Trophoblast cell (in vitro differentiated cells and primary cell): ENCODE results near the gene BBS9.

Experiments used
- DNase-seq, 2 donors: peaks; one replicate each; pipeline ENCODE4 v3.0.0-alpha.2; 2016
- H2AFZ ChIP-seq: 2 replicates; pipeline ENCODE4 v1.6.1; 2013; ENCODE audit warnings: low read length, moderate library complexity, mild to moderate bottlenecking; ENCODE audit not compliant: insufficient read depth, poor library complexity
- H2AK5ac ChIP-seq: 2 replicates; pipeline ENCODE4 v1.6.1; 2013; ENCODE audit warnings: mild to moderate bottlenecking, low read length
- H2BK120ac ChIP-seq: 2 replicates; pipeline ENCODE4 v1.6.1; 2013; ENCODE audit warnings: low read length, mild to moderate bottlenecking, moderate library complexity; ENCODE audit not compliant: insufficient read depth, poor library complexity
- H2BK12ac ChIP-seq: 2 replicates; pipeline ENCODE4 v1.6.1; 2013; ENCODE audit warnings: mild to moderate bottlenecking, low read length, moderate library complexity
- H2BK5ac ChIP-seq: 2 replicates; pipeline ENCODE4 v1.6.1; 2013; ENCODE audit warnings: low read length, low read depth, moderate library complexity, mild to moderate bottlenecking; ENCODE audit not compliant: poor library complexity
- H3K14ac ChIP-seq: 2 replicates; pipeline ENCODE4 v1.6.1; 2013; ENCODE audit warnings: mild to moderate bottlenecking, low read length
- H3K18ac ChIP-seq: 2 replicates; pipeline ENCODE4 v1.6.1; 2013; ENCODE audit warnings: mild to moderate bottlenecking, low read length
- H3K23ac ChIP-seq: 2 replicates; pipeline ENCODE4 v1.6.1; 2013; ENCODE audit warnings: low read length
- H3K27ac ChIP-seq: 2 replicates; pipeline ENCODE4 v1.5.1; 2013; ENCODE audit warnings: low read depth, mild to moderate bottlenecking, inconsistent platforms, low read length, moderate library complexity
- H3K27me3 ChIP-seq: 2 replicates; pipeline ENCODE4 v1.6.1; 2013; ENCODE audit warnings: inconsistent platforms, mild to moderate bottlenecking, low read length, moderate library complexity; ENCODE audit not compliant: insufficient read depth
- H3K36me3 ChIP-seq, 2 experiments: 1 replicate in 1 of 2; 2 replicates in 1 of 2; pipeline ENCODE4 v1.6.1; 2013; ENCODE audit warnings: low read length in 2 of 2, mild to moderate bottlenecking in 2 of 2, moderate library complexity in 1 of 2; ENCODE audit not compliant: insufficient read depth in 2 of 2, control insufficient read depth in 1 of 2
- H3K4ac ChIP-seq: 2 replicates; pipeline ENCODE4 v1.6.1; 2013; ENCODE audit warnings: low read depth, mild to moderate bottlenecking, low read length, moderate library complexity
- H3K4me1 ChIP-seq, 2 experiments: 1 replicate in 1 of 2; 2 replicates in 1 of 2; pipeline ENCODE4 v1.6.1; 2013; ENCODE audit warnings: low read length in 2 of 2, mild to moderate bottlenecking in 2 of 2, moderate library complexity in 1 of 2; ENCODE audit not compliant: insufficient read depth in 2 of 2, control insufficient read depth in 1 of 2
- H3K4me2 ChIP-seq: 2 replicates; pipeline ENCODE4 v1.6.1; 2013; ENCODE audit warnings: inconsistent platforms, mild to moderate bottlenecking, low read length, moderate library complexity
- H3K4me3 ChIP-seq: 2 replicates; pipeline ENCODE4 v1.5.1; 2013; ENCODE audit warnings: mild to moderate bottlenecking, low read depth, low read length, inconsistent platforms
- H3K79me1 ChIP-seq: one replicate; pipeline ENCODE4 v1.6.1; 2013; ENCODE audit warnings: low read length
- H3K79me2 ChIP-seq: 2 replicates; pipeline ENCODE4 v1.6.1; 2013; ENCODE audit warnings: low read length, mild to moderate bottlenecking; ENCODE audit not compliant: control insufficient read depth, insufficient read depth, poor library complexity
- H3K9ac ChIP-seq: 2 replicates; pipeline ENCODE4 v1.6.1; 2013; ENCODE audit warnings: mild to moderate bottlenecking, low read length
- H3K9me3 ChIP-seq: 2 replicates; pipeline ENCODE4 v1.6.1; 2013; ENCODE audit warnings: low read depth, mild to moderate bottlenecking, control low read depth, inconsistent platforms, low read length; ENCODE audit not compliant: insufficient read depth
- H4K12ac ChIP-seq: 2 replicates; pipeline ENCODE4 v1.6.1; 2013; ENCODE audit warnings: low read depth, mild to moderate bottlenecking, low read length, moderate library complexity
- H4K8ac ChIP-seq: 2 replicates; pipeline ENCODE4 v1.6.1; 2013; ENCODE audit warnings: low read depth, mild to moderate bottlenecking, low read length, moderate library complexity
- H4K91ac ChIP-seq: one replicate; pipeline ENCODE4 v1.6.1; 2013; ENCODE audit warnings: low read depth, mild to moderate bottlenecking, low read length, moderate library complexity
- WGBS: extraction: QIAGEN DNeasy Blood & Tissue Kit; methylation state at CpG from one replicate; pipeline ENCODE4 v1.1.7; 2013; ENCODE audit warnings: missing lambda C conversion rate; ENCODE audit not compliant: insufficient read length, insufficient coverage; ENCODE audit errors: extremely low coverage; 5-methylcytosine and 5-hydroxymethylcytosine counted together

BBS9 gene

DNA sequence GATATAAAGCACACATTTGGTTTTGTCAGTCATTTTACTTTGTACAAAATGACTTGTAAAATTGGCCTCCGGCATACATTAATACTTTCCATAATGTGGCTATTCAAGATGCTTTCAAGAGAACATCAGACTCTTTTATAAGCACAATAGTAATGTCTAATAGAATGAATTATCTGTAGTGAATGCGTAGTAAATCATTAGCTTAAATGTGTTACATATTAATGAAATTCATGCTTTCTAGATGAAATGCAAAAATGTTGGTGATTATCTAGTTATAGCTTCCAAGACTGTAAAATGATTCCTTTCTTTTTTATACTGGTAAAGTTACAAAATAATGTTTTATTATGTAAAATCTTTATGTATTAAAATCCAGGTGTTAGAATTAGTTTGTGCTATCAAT lies 144.0 kb downstream of the BBS9 start:
- no peak overlapping the region for H2BK12ac ChIP-seq
- no peak overlapping the region for H2BK120ac ChIP-seq
- H3K9me3 ChIP-seq: peaks cover 5% of the 10 kb centered on the region
- no peak overlapping the region for H3K4ac ChIP-seq
- H2AFZ ChIP-seq: no peak overlapping the region
- no peak overlapping the region for H2BK5ac ChIP-seq
- DNase-seq: no peak
- H4K91ac ChIP-seq: no peak overlapping the region
- H4K8ac ChIP-seq: no peak overlapping the region
- H3K27me3 ChIP-seq: no peaks in the 10 kb centered on the region
- no peak overlapping the region for H3K14ac ChIP-seq
- H3K23ac ChIP-seq: no peak overlapping the region
- H2AK5ac ChIP-seq: no peak overlapping the region
- peaks cover 0 to 3% of the 10 kb centered on the region in 2 experiments for H3K36me3 ChIP-seq
- no peak overlapping the region for H3K18ac ChIP-seq
- no peak overlapping the region for H3K27ac ChIP-seq
- H3K9ac ChIP-seq: no peak overlapping the region
- no peaks in the 10 kb centered on the region for H3K4me1 ChIP-seq
- no peaks in the 10 kb centered on the region for H3K79me1 ChIP-seq
- no peak overlapping the region for H4K12ac ChIP-seq
- no peaks in the 10 kb centered on the region for H3K79me2 ChIP-seq
- H3K4me3 ChIP-seq: no peak overlapping the region
- WGBS: no CpG with 5 or more reads among the region's 2 CpGs
- H3K4me2 ChIP-seq: no peak overlapping the region

DNA sequence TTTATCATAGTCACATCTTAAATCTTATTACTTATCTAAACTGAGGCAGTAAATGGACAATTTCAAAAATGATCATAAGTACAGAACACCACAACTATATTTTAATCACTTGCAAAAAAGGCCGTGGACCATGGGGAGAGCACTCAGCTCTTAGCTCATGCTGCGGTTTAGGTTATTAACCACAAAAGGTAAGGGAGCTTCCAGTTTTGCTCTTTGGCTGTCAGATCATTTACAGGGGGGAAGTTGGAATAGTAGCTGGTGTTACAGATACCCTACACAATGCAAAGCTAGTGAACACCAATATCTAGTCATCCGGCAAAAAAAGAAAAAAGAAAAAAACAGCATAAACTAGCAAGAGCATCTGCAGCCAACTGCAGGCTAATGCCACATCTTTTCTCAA lies 147.0 kb downstream of the BBS9 start:
- WGBS: no CpG with 5 or more reads among the region's 3 CpGs

DNA sequence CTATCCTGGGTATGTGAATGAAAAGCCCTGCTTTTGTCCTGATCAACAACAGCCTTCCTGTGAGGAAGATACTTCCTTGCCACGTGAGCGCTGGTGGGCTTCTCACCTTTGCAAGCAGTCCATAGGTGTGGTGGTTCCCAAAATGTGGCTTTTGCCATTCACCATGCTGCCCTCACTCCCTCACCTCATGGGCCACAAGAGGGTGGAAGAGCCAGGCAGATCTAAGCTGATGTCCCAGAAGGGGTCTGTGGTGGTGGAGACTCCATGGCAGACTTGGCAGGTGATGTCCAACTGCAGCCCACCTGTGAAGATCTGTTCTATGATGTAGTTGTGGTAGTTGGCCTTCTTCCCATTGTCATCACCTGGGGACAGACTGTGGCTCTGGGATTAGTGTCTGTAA lies 147.4 kb downstream of the BBS9 start:
- no peak overlapping the region for H2BK5ac ChIP-seq
- no peaks in the 10 kb centered on the region for H3K27me3 ChIP-seq
- H3K23ac ChIP-seq: no peak overlapping the region
- no peak overlapping the region for H4K91ac ChIP-seq
- H2AFZ ChIP-seq: no peak overlapping the region
- H3K27ac ChIP-seq: no peak overlapping the region
- H2AK5ac ChIP-seq: no peak overlapping the region
- H3K4ac ChIP-seq: no peak overlapping the region
- no peak overlapping the region for H2BK12ac ChIP-seq
- H2BK120ac ChIP-seq: no peak overlapping the region
- H3K4me2 ChIP-seq: no peak overlapping the region
- H4K8ac ChIP-seq: no peak overlapping the region
- no peak for DNase-seq
- H4K12ac ChIP-seq: no peak overlapping the region
- no peaks in the 10 kb centered on the region for H3K79me2 ChIP-seq
- no peak overlapping the region for H3K9ac ChIP-seq
- H3K79me1 ChIP-seq: no peaks in the 10 kb centered on the region
- H3K4me3 ChIP-seq: no peak overlapping the region
- no peak overlapping the region for H3K18ac ChIP-seq
- H3K36me3 ChIP-seq: peaks cover 0 to 3% of the 10 kb centered on the region in 2 experiments
- H3K9me3 ChIP-seq: peaks cover 6% of the 10 kb centered on the region
- no peak overlapping the region for H3K14ac ChIP-seq
- no peaks in the 10 kb centered on the region for H3K4me1 ChIP-seq
- no CpG with 5 or more reads among the region's 2 CpGs for WGBS

More for the DNA sequence above, 147.0 kb downstream of the BBS9 start:
- H4K12ac ChIP-seq: no peak overlapping the region
- no peak overlapping the region for H2BK5ac ChIP-seq
- H3K4me3 ChIP-seq: no peak overlapping the region
- no peak overlapping the region for H3K4me2 ChIP-seq
- H3K27ac ChIP-seq: no peak overlapping the region
- H3K18ac ChIP-seq: no peak overlapping the region
- H3K27me3 ChIP-seq: no peaks in the 10 kb centered on the region
- H3K79me1 ChIP-seq: no peaks in the 10 kb centered on the region
- no peak overlapping the region for H2AK5ac ChIP-seq
- H2BK12ac ChIP-seq: no peak overlapping the region
- H3K9me3 ChIP-seq: peaks cover 6% of the 10 kb centered on the region
- H3K14ac ChIP-seq: no peak overlapping the region
- no peak overlapping the region for H3K4ac ChIP-seq
- H4K8ac ChIP-seq: no peak overlapping the region
- no peaks in the 10 kb centered on the region for H3K79me2 ChIP-seq
- no peak overlapping the region for H3K9ac ChIP-seq
- H2AFZ ChIP-seq: no peak overlapping the region
- H3K23ac ChIP-seq: no peak overlapping the region
- no peak for DNase-seq
- peaks cover 0 to 3% of the 10 kb centered on the region in 2 experiments for H3K36me3 ChIP-seq
- no peaks in the 10 kb centered on the region for H3K4me1 ChIP-seq
- no peak overlapping the region for H2BK120ac ChIP-seq
- no peak overlapping the region for H4K91ac ChIP-seq

DNA sequence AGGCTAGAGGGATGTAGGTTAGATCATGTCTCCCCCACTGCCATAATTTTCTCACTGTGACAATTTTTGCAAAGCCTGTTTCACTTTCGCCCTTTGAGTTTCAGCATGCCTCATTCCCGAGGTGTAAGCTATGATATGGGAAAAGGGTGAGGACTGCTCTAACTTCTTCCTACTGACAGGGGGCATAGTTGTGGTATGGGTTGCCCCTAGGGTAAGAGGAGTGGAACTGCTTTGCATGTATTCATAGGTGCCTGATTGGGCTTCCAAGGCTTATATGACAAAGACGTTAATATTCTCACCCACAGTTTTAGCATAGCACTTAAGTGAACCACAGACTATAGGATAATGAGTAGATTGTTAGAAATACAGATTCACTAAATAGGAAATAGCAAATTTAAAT lies 148.7 kb downstream of the BBS9 start:
- Histone ChIP-seq H2BK5ac (no peak overlapping the region), H3K9ac (no peak overlapping the region), H3K4me2 (no peak overlapping the region), H2AK5ac (no peak overlapping the region), H3K23ac (no peak overlapping the region), H3K4me1 (no peaks in the 10 kb centered on the region), H3K4ac (no peak overlapping the region), H3K36me3 (peaks cover 0 to 3% of the 10 kb centered on the region in 2 experiments), H4K8ac (no peak overlapping the region), H3K18ac (no peak overlapping the region), H4K91ac (no peak overlapping the region), H3K27ac (no peak overlapping the region), H3K79me1 (no peaks in the 10 kb centered on the region), H2BK12ac (no peak overlapping the region), H2AFZ (no peak overlapping the region), H3K14ac (no peak overlapping the region), H3K79me2 (no peaks in the 10 kb centered on the region), H3K27me3 (no peaks in the 10 kb centered on the region), H2BK120ac (no peak overlapping the region), H4K12ac (no peak overlapping the region), H3K4me3 (no peak overlapping the region), H3K9me3 (peaks cover 6% of the 10 kb centered on the region)
- no peak for DNase-seq
- WGBS: no CpG with 5 or more reads among the region's 3 CpGs
